Peyer's patch (tissue), 4 donors: ENCODE data around the gene PMPCA.

Source experiments
- POLR2A ChIP-seq, 2 donors: fragments of 450-650 bp; IDR thresholded peaks; one replicate each; pipeline ENCODE4 v1.5.1; 2017; ENCODE audit warnings: antibody characterized with exemption in 2 of 2, mild to moderate bottlenecking in 2 of 2, moderate library complexity in 2 of 2
- TF ChIP-seq, protein P1 (sequence below), 6 experiments: fragments of 450-650 bp in 4 of 6; fragments of 200-600 bp in 2 of 6; sonication (generic) in 1 of 6; IDR thresholded peaks; one replicate each; pipeline ENCODE4 v1.5.1; 2017 to 2019; ENCODE audit warnings: antibody characterized with exemption in 6 of 6, mild to moderate bottlenecking in 3 of 6, moderate library complexity in 1 of 6

- TF ChIP-seq, protein P1, sequence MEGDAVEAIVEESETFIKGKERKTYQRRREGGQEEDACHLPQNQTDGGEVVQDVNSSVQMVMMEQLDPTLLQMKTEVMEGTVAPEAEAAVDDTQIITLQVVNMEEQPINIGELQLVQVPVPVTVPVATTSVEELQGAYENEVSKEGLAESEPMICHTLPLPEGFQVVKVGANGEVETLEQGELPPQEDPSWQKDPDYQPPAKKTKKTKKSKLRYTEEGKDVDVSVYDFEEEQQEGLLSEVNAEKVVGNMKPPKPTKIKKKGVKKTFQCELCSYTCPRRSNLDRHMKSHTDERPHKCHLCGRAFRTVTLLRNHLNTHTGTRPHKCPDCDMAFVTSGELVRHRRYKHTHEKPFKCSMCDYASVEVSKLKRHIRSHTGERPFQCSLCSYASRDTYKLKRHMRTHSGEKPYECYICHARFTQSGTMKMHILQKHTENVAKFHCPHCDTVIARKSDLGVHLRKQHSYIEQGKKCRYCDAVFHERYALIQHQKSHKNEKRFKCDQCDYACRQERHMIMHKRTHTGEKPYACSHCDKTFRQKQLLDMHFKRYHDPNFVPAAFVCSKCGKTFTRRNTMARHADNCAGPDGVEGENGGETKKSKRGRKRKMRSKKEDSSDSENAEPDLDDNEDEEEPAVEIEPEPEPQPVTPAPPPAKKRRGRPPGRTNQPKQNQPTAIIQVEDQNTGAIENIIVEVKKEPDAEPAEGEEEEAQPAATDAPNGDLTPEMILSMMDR (IDR thresholded peaks at IDR 0.05), result no peak
- TF ChIP-seq POLR2A (IDR thresholded peaks at IDR 0.05), result no peak
Measured at GRCh38 chr9:136361754-136362449, 48.6 kb upstream of the PMPCA start.
